Measurements from ENCODE around the gene TRAPPC12.

GRCh38 chr2:3451926-3452671 is 72.6 kb downstream of the TRAPPC12 start:
- TF ChIP-seq CTCF (IDR thresholded peaks at IDR 0.05; ENCODE audit: low read depth, low read length, poor library complexity, severe bottlenecking) (no peak), EZH2phosphoT487 (IDR thresholded peaks at IDR 0.05; ENCODE audit: borderline replicate concordance, low read length) (no peak)
